DMS53 (cell line): ENCODE data around the gene KAT2A.
A peak's percentile ranks its signal among the peaks of the same experiment; 100 is the strongest.

ENCODE experiments used
- DNase-seq: peaks from one replicate; lab custom pipeline; 2025; lab: John Stamatoyannopoulos, UW

KAT2A gene

GRCh38 chr17:42094375-42095069 is 26.6 kb downstream of the KAT2A start:
- DNase-seq: no peak

DNA sequence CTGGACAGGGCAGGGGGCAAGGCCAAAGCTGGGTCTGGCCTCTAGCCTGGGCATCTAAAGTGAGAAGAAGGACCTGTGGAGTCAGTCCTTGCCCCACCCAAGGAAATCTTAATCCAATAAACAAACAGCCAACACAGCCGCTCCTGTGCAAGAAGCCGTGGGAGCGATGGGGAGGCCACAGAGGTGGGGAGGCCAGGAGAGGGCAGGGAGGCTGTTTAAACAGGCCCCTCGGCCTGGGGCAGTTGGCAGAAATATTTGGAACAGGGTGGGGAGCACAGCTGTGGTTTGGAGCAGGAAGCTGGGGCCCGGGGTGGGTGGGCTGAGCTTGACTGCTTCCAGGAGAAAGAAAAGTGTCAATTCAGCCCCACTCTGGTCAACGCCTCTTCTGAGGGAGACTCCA is 28.2 kb downstream of the KAT2A start:
- no peak for DNase-seq

DNA sequence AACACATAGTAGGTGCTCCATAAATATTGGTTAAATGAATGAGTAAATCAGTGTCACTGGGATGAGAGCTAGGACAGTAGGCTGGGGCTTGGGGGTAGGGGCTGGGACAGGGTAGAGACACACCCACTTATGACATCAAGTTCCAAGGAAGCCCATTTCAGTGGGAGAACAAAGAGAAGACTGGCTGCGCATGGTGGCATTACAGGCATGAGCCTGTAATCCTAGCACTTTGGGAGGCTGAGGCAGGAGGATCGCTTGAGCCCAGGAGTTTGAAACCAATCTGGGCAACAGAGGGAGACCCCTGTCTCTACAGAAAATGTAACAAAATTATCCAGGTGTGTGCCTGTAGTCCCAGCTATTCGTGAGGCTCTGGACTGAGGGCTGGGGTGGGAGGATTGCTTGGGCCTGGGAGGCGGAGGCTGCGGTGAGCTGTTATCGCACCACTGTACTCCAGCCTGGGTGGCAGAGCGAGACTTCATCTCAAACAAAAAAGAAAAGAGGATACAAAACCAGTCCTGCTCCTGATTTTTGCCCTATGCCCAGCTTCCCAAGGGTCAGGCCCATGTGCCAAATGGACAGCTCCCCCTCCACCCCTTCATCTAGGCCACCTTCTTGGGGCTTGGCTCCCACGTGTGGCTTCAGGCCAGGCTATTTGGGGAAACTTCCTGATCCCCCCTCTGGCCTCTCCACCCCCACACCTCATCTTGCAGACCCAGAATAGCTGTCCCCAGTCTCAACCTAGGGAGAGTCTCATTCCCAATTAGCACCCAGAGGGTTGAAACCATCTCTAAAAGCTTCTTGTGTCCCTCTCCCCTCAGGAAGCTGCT is 30.0 kb downstream of the KAT2A start:
- no peak for DNase-seq

- no peak for DNase-seq
Observed at GRCh38 chr17:42088736-42089135, 32.4 kb downstream of the KAT2A start.

DNA sequence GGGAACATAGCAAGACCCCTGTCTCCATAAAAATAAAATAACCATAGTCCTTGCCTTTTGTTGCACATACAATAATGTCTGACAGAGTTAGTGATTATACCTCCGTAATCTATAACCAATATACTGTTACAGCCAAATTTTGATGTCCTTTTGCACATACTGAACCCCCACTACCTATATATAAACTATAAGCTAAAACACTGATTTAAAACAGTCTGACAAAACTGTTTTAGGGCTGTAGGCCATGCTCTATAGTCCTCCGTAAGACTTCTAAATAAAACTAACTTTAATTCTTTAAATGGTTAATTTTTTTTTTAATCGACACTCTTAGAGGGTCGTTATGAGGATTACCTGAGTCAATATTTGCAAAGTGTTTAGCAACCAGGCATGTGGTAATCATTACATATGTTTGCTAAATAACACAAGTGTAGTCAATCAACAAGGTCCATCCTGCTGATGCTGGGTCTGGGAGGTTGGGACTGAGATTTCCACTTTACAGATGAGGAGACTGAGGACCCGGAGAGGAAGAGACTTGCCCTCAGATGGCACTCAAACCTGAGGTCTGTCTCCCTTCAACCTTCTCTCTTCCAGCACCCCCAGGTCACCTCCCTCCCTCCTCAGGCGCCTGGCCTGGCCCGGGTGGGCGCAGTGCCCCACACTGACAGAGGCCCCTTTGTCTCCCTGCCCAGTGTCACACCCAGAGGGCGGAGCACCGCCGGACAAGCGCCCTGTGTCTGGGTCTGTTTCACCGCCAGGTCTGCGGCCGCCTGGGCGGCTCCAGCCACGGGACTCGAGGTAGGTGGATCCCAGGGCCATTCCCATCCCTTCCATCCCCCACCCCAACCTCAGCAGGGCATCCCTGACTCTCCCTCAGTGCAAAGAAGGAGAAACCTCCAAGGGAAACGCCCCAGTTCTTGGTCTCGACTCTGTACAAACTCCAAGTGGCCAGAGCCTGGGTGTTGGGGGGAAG is 33.1 kb downstream of the KAT2A start:
- DNase-seq: no peak

GRCh38 chr17:42087042-42087701 is 34.0 kb downstream of the KAT2A start:
- no peak for DNase-seq

DNA sequence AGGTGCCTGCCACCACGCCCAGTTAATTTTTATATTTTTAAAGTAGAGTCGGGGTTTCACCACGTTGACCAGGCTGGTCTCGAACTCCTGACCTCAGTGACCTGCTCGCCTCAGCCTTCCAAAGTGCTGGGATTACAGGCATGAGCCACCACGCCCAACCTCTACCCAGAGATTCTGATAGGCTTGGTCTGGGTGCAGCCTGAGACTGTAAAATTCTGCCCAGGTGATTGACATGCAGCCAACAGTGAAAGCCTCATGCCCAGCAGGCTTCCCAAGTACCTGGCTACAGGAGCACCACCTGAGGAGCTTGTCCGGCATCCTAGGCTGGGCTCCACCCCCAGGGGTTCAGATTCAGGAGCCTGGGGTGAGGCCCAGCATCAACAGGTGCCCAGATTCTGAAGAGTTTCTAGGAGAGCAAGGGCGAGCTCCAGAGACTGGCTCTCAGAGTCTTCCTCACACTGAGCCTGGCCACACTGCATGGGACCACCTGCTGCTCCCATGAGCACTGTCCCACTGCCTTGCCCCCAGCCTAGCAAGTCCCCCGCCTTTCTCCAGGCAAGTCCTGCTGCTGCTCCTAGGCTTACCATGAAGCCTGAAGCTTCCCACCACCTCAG is 39.5 kb downstream of the KAT2A start:
- no peak for DNase-seq

DNA sequence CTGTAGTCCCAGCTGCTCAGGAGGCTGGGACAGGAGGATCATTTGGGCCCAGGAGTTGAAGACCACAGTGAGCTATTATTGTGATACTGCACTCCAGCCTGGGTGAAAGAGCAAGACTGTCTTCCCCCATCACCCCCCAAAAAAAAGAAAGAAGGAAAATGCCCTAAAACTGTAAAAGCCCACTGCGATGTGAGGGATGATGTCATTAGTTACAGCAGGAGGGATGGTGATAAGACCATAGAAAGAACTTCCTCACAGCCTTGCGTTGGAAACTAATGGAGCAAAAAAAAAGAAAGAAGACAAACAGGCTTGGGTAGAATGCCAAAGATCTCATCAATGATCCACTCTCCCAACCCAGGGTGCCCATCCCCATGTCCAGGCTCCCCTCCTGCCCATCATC is 41.6 kb downstream of the KAT2A start:
- DNase-seq: no peak

GRCh38 chr17:42078396-42079043 is 42.6 kb downstream of the KAT2A start:
- DNase-seq: no peak

GRCh38 chr17:42077755-42078154 is 43.4 kb downstream of the KAT2A start:
- DNase-seq: no peak

- DNase-seq: no peak
Observed at GRCh38 chr17:42076797-42077559, 44.2 kb downstream of the KAT2A start.

GRCh38 chr17:42075789-42076188 is 45.4 kb downstream of the KAT2A start:
- no peak for DNase-seq

DNA sequence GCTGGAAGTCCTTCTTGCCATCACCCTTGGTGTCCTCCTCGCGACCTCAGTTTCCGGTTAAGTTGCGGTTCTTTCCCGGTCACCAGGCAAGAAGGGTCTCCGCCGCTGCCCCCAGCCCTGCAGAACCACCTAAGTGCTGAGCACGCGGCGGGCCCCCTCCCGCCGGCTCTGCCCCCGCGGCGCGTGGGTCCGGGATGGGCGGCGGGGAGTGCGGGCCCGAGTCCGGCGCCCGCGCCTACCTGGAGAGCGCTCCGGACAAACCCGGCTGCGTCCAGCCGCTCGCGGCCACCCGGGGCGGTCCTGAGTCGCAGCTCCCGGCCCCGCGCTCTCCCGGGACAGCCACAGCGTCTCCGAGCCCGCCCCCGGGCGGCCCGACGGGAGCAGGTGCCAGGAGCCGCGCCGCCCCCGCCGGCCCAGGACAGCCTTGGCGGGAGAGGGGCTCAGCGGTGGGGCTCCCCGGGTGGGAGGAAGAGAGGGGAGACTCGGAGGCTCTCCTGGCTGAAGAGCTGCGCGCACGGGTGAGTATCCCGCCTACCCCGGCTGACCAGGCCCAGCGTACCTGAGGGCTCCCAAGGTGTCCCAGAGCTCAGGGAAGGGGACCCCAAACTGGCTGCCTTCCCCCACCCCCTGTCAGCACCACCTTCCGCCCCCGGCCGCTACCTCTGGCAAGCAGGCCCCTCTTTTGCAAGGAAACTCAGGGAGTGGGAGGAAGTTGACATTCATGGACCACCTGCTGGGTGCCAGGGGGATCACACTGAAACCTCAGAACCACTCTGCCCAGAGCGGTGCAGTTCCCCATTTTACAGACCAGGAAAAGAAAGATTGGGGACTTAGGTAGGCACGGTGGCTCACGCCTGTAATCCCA is 48.6 kb downstream of the KAT2A start:
- peak; percentile 68 for DNase-seq

GRCh38 chr17:42071810-42072209 is 49.4 kb downstream of the KAT2A start:
- DNase-seq: no peak

GRCh38 chr17:42068979-42069378 is 52.2 kb downstream of the KAT2A start:
- DNase-seq: peak; percentile 44

DNA sequence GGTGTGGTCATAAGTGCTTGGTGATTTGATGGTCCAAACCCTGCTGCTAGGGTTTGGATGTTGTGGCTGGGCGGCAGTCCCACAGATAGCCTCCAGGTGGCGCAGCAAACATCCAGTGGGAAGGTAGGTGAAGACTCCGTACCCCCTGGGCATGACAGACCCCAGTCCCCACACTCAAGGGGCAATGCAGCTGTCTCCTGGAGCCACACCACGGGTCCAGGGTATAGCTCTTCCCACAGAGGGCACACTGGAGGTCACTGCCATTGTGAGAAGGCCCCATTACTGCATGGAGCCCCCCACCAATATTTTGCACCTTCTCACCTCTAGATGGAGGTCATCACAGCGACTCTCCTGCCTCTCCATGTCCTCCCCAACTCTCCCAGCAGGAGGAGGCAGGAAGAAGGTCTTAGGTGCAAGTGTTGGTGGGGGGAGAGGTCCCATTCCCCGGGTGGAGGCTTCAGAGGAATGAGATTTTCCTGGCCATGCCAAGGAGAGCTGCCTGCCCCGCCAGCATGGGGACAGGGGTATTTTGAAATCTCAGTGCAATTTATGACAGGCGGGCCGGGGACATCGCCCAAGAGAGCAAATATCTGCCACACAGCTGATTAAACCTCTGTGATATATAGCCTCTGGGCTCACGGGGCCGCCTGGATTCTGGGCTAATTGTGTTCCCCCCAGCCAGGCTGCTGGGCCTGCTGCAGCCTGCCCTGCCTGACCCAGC is 53.6 kb downstream of the KAT2A start:
- DNase-seq: peak; percentile 59

- no peak for DNase-seq
Observed at GRCh38 chr17:42065201-42065600, 56.0 kb downstream of the KAT2A start.
